ENCODE measurements around the gene MRPS24. TPM values are rescaled to one million over a fixed set of nuclear protein-coding genes. Genes with fewer than 3 reads are reported as not detected.
"Not testable (repeated sequence)": the region's sequence is repeated elsewhere in the genome, so short reads cannot be mapped to it uniquely, and the experiment has no call there.

MRPS24 gene
- total RNA-seq, 1 donor from 2014 or later = 123 TPM

GRCh38 chr7:43838201-43838658 lies 31.1 kb downstream of the MRPS24 start:
- no peak overlapping the region for H3K27ac Mint-ChIP-seq
- H3K27me3 Mint-ChIP-seq = peaks cover 14% of the 10 kb centered on the region
- no peak for DNase-seq
- intact Hi-C loops (cut with micrococcal nuclease) = loop anchor here (2.0 to 10.0 kb wide), 4 partner anchors 109 to 1896 kb away; partner anchors contain the start of gene COA1
- no peak overlapping the region for H3K4me3 Mint-ChIP-seq
- H3K4me1 Mint-ChIP-seq = peaks cover 12% of the 10 kb centered on the region
- peaks cover 5% of the 10 kb centered on the region for H3K36me3 Mint-ChIP-seq (ENCODE audit: low read depth)
- H3K9me3 Mint-ChIP-seq = peaks cover 7% of the 10 kb centered on the region

GRCh38 chr7:43834463-43835251 lies 34.7 kb downstream of the MRPS24 start:
- intact Hi-C loops (cut with micrococcal nuclease) = loop anchor here (2.0 to 10.0 kb wide), 7 partner anchors 34 to 1892 kb away; partner anchors contain the start of genes BLVRA and MRPS24
- Mint-ChIP-seq H3K4me3 (peak overlapping the region; percentile 73), H3K27ac (peak overlapping the region; percentile 88), H3K9me3 (peaks cover 7% of the 10 kb centered on the region), H3K4me1 (peaks cover 12% of the 10 kb centered on the region), H3K27me3 (peaks cover 6% of the 10 kb centered on the region), H3K36me3 (ENCODE audit: low read depth) (peaks cover 5% of the 10 kb centered on the region)
- peak; percentile 79 for DNase-seq

- not testable (repeated sequence) for H3K9me3 Mint-ChIP-seq; H3K4me3 Mint-ChIP-seq; H3K36me3 Mint-ChIP-seq (ENCODE audit: low read depth); DNase-seq; H3K4me1 Mint-ChIP-seq; H3K27ac Mint-ChIP-seq
- intact Hi-C loops (cut with micrococcal nuclease) = loop anchor here (10.0 kb wide), 1 partner anchor 516 kb away; no protein-coding TSS in a partner anchor
- H3K27me3 Mint-ChIP-seq = peaks cover 24% of the 10 kb centered on the region
These were observed 38.4 kb downstream of the MRPS24 start for GRCh38 chr7:43830917-43831316.

GRCh38 chr7:43825391-43825808 lies 43.9 kb downstream of the MRPS24 start:
- H3K9me3 Mint-ChIP-seq = no peaks in the 10 kb centered on the region
- no peak overlapping the region for H3K4me3 Mint-ChIP-seq
- peaks cover 57% of the 10 kb centered on the region for H3K27me3 Mint-ChIP-seq
- no peak overlapping the region for H3K27ac Mint-ChIP-seq
- H3K4me1 Mint-ChIP-seq = no peaks in the 10 kb centered on the region
- H3K36me3 Mint-ChIP-seq (ENCODE audit: low read depth) = no peaks in the 10 kb centered on the region
- DNase-seq = no peak
- intact Hi-C loops (cut with micrococcal nuclease) = no loop called here

GRCh38 chr7:43824963-43825362 lies 44.4 kb downstream of the MRPS24 start:
- no peaks in the 10 kb centered on the region for H3K4me1 Mint-ChIP-seq
- H3K27ac Mint-ChIP-seq = no peak overlapping the region
- H3K36me3 Mint-ChIP-seq (ENCODE audit: low read depth) = no peaks in the 10 kb centered on the region
- no peaks in the 10 kb centered on the region for H3K9me3 Mint-ChIP-seq
- H3K4me3 Mint-ChIP-seq = no peak overlapping the region
- intact Hi-C loops (cut with micrococcal nuclease) = no loop called here
- DNase-seq = no peak
- H3K27me3 Mint-ChIP-seq = peaks cover 60% of the 10 kb centered on the region

GRCh38 chr7:43824513-43824912 lies 44.8 kb downstream of the MRPS24 start:
- H3K9me3 Mint-ChIP-seq; intact Hi-C loops (cut with micrococcal nuclease); H3K4me1 Mint-ChIP-seq; H3K27ac Mint-ChIP-seq; DNase-seq; H3K36me3 Mint-ChIP-seq (ENCODE audit: low read depth); H3K4me3 Mint-ChIP-seq: not testable (repeated sequence)
- H3K27me3 Mint-ChIP-seq = peaks cover 64% of the 10 kb centered on the region

GRCh38 chr7:43823941-43824340 lies 45.4 kb downstream of the MRPS24 start:
- H3K4me1 Mint-ChIP-seq = no peaks in the 10 kb centered on the region
- no peaks in the 10 kb centered on the region for H3K36me3 Mint-ChIP-seq (ENCODE audit: low read depth)
- H3K4me3 Mint-ChIP-seq = no peak overlapping the region
- H3K27ac Mint-ChIP-seq = no peak overlapping the region
- H3K9me3 Mint-ChIP-seq = no peaks in the 10 kb centered on the region
- H3K27me3 Mint-ChIP-seq = peaks cover 62% of the 10 kb centered on the region
- intact Hi-C loops (cut with micrococcal nuclease) = no loop called here
- DNase-seq = no peak

GRCh38 chr7:43823425-43823824 lies 45.9 kb downstream of the MRPS24 start:
- H3K36me3 Mint-ChIP-seq (ENCODE audit: low read depth); intact Hi-C loops (cut with micrococcal nuclease); DNase-seq; H3K9me3 Mint-ChIP-seq; H3K4me1 Mint-ChIP-seq; H3K4me3 Mint-ChIP-seq; H3K27ac Mint-ChIP-seq: not testable (repeated sequence)
- peaks cover 58% of the 10 kb centered on the region for H3K27me3 Mint-ChIP-seq

Other genes with a start within 250 kb of the MRPS24 start
- gene COA1, start 140.0 kb downstream of the MRPS24 start, total RNA-seq = 79.0 and 79.3 TPM in 2 replicates
- 39.9 and 43.4 TPM in 2 replicates for gene BLVRA, start 110.8 kb downstream of the MRPS24 start, total RNA-seq
- gene URGCP, start 37.1 kb upstream of the MRPS24 start, total RNA-seq = 33.2 and 33.4 TPM in 2 replicates
- gene UBE2D4, start 56.9 kb upstream of the MRPS24 start, total RNA-seq = 16.0 and 17.2 TPM in 2 replicates
- gene SPDYE1, start 128.4 kb upstream of the MRPS24 start, total RNA-seq = not detected in 2 replicates
- 127 and 131 TPM in 2 replicates for gene DBNL, start 175.2 kb upstream of the MRPS24 start, total RNA-seq
- 0.42 TPM in 1 of 2 replicates, not detected in the other for gene PGAM2, start 196.1 kb upstream of the MRPS24 start, total RNA-seq
- gene POLM, start 213.0 kb upstream of the MRPS24 start, total RNA-seq = 39.3 and 41.9 TPM in 2 replicates
- 21.6 and 22.2 TPM in 2 replicates for gene AEBP1, start 234.8 kb upstream of the MRPS24 start, total RNA-seq